COR-L47 (cell line): ENCODE measurements around the gene C22orf42.
"Not testable (repeated sequence)": the region's sequence is repeated elsewhere in the genome, so short reads cannot be mapped to it uniquely, and the experiment has no call there.

ENCODE experiments used
- DNase-seq: peaks from one replicate; lab custom pipeline; 2025; lab: John Stamatoyannopoulos, UW

C22orf42 gene

GRCh38 chr22:32158712-32159533, at the start of gene C22orf42:
TSS of gene C22orf42 (minus strand) at chr22:32159303. CDS start at chr22:32159215, 88 bp downstream.
- DNase-seq = no peak

GRCh38 chr22:32208681-32209080, 49.6 kb upstream of the C22orf42 start:
- no peak for DNase-seq

GRCh38 chr22:32207971-32208480, 48.9 kb upstream of the C22orf42 start:
- no peak for DNase-seq

- DNase-seq = peak; percentile 36
Observed at GRCh38 chr22:32206774-32207758, 48.0 kb upstream of the C22orf42 start.

GRCh38 chr22:32205974-32206773, 47.1 kb upstream of the C22orf42 start:
- DNase-seq = no peak

GRCh38 chr22:32204856-32205722, 46.0 kb upstream of the C22orf42 start, which contains the start of gene RFPL2:
TSS of gene RFPL2 (minus strand) at chr22:32205073. CDS start at chr22:32202451, 2,622 bp downstream.
- DNase-seq = peak; percentile 64

GRCh38 chr22:32204040-32204855, 45.1 kb upstream of the C22orf42 start:
- DNase-seq = peak; percentile 16

- DNase-seq = no peak
Observed at GRCh38 chr22:32203181-32204039, 44.3 kb upstream of the C22orf42 start.

GRCh38 chr22:32202539-32203180, 43.6 kb upstream of the C22orf42 start:
- peak; percentile 76 for DNase-seq

GRCh38 chr22:32202161-32202538, 43.0 kb upstream of the C22orf42 start:
- DNase-seq = no peak

GRCh38 chr22:32200752-32201151, 41.6 kb upstream of the C22orf42 start:
- DNase-seq = no peak

GRCh38 chr22:32199961-32200360, 40.9 kb upstream of the C22orf42 start:
- DNase-seq = no peak

GRCh38 chr22:32199341-32199740, 40.2 kb upstream of the C22orf42 start:
- no peak for DNase-seq

- not testable (repeated sequence) for DNase-seq
Observed at GRCh38 chr22:32197553-32198226, 38.6 kb upstream of the C22orf42 start.

GRCh38 chr22:32195900-32196299, 36.8 kb upstream of the C22orf42 start:
- not testable (repeated sequence) for DNase-seq

GRCh38 chr22:32193346-32193745, 34.2 kb upstream of the C22orf42 start:
- DNase-seq = not testable (repeated sequence)

GRCh38 chr22:32191021-32191420, 31.9 kb upstream of the C22orf42 start:
- DNase-seq = not testable (repeated sequence)
